HL-60 (cell line): ENCODE data around the gene ZFAND6.

Experiments
- POLR2AphosphoS5 ChIP-seq: IDR thresholded peaks from 2 replicates; pipeline ENCODE4 v1.6.1; 2012; ENCODE audit warnings: low read depth
- TF ChIP-seq, protein P1 (sequence below): IDR thresholded peaks from one replicate; pipeline ENCODE4 v1.5.1; 2011; ENCODE audit warnings: low read length, control low read depth, inconsistent platforms; ENCODE audit not compliant: insufficient read depth

DNA sequence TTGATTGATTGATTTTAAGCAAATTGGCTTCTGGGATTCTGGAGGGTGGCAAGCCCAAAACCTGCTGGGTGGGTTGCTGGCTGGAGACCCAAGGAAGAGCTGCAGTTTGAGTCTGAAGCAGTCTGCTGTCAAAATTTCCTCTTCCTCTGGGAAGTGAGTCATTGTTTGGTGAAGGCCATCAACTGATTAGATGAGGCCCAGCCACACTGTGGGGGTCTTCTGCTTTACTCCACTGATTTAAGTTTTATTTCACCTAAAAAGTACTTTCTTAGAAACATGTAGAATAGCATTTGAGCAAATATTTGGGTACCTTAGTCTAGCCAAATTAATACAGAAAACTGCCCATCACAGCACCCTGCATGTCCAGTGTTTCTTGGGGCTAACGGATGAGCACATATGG, 127.1 kb downstream of the ZFAND6 start:
- TF ChIP-seq, protein P1, sequence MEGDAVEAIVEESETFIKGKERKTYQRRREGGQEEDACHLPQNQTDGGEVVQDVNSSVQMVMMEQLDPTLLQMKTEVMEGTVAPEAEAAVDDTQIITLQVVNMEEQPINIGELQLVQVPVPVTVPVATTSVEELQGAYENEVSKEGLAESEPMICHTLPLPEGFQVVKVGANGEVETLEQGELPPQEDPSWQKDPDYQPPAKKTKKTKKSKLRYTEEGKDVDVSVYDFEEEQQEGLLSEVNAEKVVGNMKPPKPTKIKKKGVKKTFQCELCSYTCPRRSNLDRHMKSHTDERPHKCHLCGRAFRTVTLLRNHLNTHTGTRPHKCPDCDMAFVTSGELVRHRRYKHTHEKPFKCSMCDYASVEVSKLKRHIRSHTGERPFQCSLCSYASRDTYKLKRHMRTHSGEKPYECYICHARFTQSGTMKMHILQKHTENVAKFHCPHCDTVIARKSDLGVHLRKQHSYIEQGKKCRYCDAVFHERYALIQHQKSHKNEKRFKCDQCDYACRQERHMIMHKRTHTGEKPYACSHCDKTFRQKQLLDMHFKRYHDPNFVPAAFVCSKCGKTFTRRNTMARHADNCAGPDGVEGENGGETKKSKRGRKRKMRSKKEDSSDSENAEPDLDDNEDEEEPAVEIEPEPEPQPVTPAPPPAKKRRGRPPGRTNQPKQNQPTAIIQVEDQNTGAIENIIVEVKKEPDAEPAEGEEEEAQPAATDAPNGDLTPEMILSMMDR, result no peak
- no peak for TF ChIP-seq POLR2AphosphoS5
